Neural cell (in vitro differentiated cells): ENCODE data around the gene STAT5B.

Experiments
- CTCF ChIP-seq: fragments of 450-650 bp; IDR thresholded peaks from 2 replicates; pipeline ENCODE4 v1.5.1; 2014; ENCODE audit warnings: antibody characterized with exemption, mild to moderate bottlenecking, moderate library complexity; ENCODE audit not compliant: poor library complexity, severe bottlenecking
- EP300 ChIP-seq: fragments of 450-650 bp; conservative IDR thresholded peaks from 2 replicates; pipeline ENCODE4 v1.6.1; 2014; ENCODE audit warnings: antibody characterized with exemption, mild to moderate bottlenecking, moderate library complexity; ENCODE audit not compliant: poor library complexity, severe bottlenecking
- EZH2 ChIP-seq: fragments of 200-600, 300-800 bp; shearing (Covaris generic), sonication (generic); IDR thresholded peaks from 2 replicates; pipeline ENCODE4 v1.6.1; 2014; ENCODE audit warnings: antibody characterized with exemption, low read length, borderline replicate concordance, mild to moderate bottlenecking; ENCODE audit not compliant: insufficient read depth, poor library complexity, severe bottlenecking
- MXI1 ChIP-seq: fragments of 450-650 bp; conservative IDR thresholded peaks from 2 replicates; pipeline ENCODE4 v1.6.1; 2014; ENCODE audit warnings: antibody characterized with exemption, mild to moderate bottlenecking; ENCODE audit not compliant: poor library complexity, severe bottlenecking
- POLR2AphosphoS5 ChIP-seq: IDR thresholded peaks from 2 replicates; pipeline ENCODE4 v1.6.1; 2012
- RAD21 ChIP-seq: fragments of 450-650 bp; conservative IDR thresholded peaks from 2 replicates; pipeline ENCODE4 v1.6.1; 2014; ENCODE audit warnings: antibody characterized with exemption, mild to moderate bottlenecking, moderate library complexity
- REST ChIP-seq: IDR thresholded peaks from 2 replicates; pipeline ENCODE4 v1.6.1; 2012; ENCODE audit warnings: borderline replicate concordance
- SMC3 ChIP-seq: fragments of 450-650 bp; conservative IDR thresholded peaks from 2 replicates; pipeline ENCODE4 v1.6.1; 2014; ENCODE audit warnings: antibody characterized with exemption, mild to moderate bottlenecking, moderate library complexity; ENCODE audit not compliant: poor library complexity
- TAF1 ChIP-seq: IDR thresholded peaks from 2 replicates; pipeline ENCODE4 v1.6.1; 2012; ENCODE audit warnings: low read depth

GRCh38 chr17:42181851-42182207 lies 94.4 kb downstream of the STAT5B start:
- no peak for TF ChIP-seq CTCF
- no peak for TF ChIP-seq SMC3
- TF ChIP-seq RAD21: no peak
- TF ChIP-seq EP300: no peak
- TF ChIP-seq EZH2: no peak
- TF ChIP-seq POLR2AphosphoS5: no peak
- no peak for TF ChIP-seq REST
- TF ChIP-seq TAF1: no peak
- no peak for TF ChIP-seq MXI1
